HEK293T (cell line): ENCODE measurements around the gene EDN3.

Experiments
- ARNT ChIP-seq: fragments of 450-650 bp; IDR thresholded peaks from 2 replicates; pipeline ENCODE4 v1.6.1; 2017; ENCODE audit warnings: mild to moderate bottlenecking
- BHLHE40 ChIP-seq: fragments of 450-650 bp; IDR thresholded peaks from 2 replicates; pipeline ENCODE4 v1.6.1; 2016; ENCODE audit warnings: mild to moderate bottlenecking, moderate library complexity, borderline replicate concordance
- ELF4 ChIP-seq: fragments of 450-650 bp; IDR thresholded peaks from 2 replicates; pipeline ENCODE4 v1.6.1; 2017; ENCODE audit warnings: antibody characterized with exemption
- FOXK2 ChIP-seq: fragments of 450-650 bp; IDR thresholded peaks from 2 replicates; pipeline ENCODE4 v1.6.1; 2016; ENCODE audit warnings: mild to moderate bottlenecking
- FOXM1 ChIP-seq: fragments of 450-650 bp; IDR thresholded peaks from 2 replicates; pipeline ENCODE4 v1.6.1; 2017; ENCODE audit warnings: mild to moderate bottlenecking, borderline replicate concordance
- HDGF ChIP-seq: fragments of 450-650 bp; IDR thresholded peaks from 2 replicates; pipeline ENCODE4 v1.6.1; 2017; ENCODE audit warnings: antibody characterized with exemption, borderline replicate concordance
- LEF1 ChIP-seq: fragments of 450-650 bp; IDR thresholded peaks from 2 replicates; pipeline ENCODE4 v1.6.1; 2017; ENCODE audit warnings: mild to moderate bottlenecking, borderline replicate concordance
- NFRKB ChIP-seq: fragments of 450-650 bp; IDR thresholded peaks from 2 replicates; pipeline ENCODE4 v1.6.1; 2016; ENCODE audit warnings: mild to moderate bottlenecking, moderate library complexity
- SP1 ChIP-seq: fragments of 450-650 bp; IDR thresholded peaks from 2 replicates; pipeline ENCODE4 v1.6.1; 2017
- SUZ12 ChIP-seq: fragments of 450-650 bp; IDR thresholded peaks from 2 replicates; pipeline ENCODE4 v1.6.1; 2016; ENCODE audit warnings: mild to moderate bottlenecking
- TARDBP ChIP-seq: fragments of 450-650 bp; IDR thresholded peaks from 2 replicates; pipeline ENCODE4 v1.6.1; 2016
- ZNF384 ChIP-seq: fragments of 450-650 bp; IDR thresholded peaks from 2 replicates; pipeline ENCODE4 v1.6.1; 2016

DNA sequence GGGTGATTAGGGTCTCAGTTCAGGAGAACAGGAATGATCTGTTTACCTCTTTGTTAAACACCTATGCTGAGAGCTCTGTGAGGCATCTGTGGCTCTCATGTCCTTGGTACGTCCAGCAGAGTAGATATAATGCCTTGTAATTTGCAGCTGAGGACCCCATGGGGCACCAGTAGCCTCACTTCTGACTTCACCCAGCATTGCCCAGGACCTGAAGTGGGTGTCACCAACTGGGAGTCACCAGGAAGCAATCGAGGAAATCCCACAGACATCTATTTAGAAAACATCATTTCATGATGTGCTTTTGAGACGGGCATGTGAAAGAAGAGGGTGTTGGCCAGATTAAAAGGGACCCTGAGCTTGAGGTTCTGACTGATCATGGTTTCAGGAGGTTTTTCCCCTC, 8.8 kb downstream of the EDN3 start:
- TF ChIP-seq ARNT (no peak), SP1 (no peak), HDGF (no peak), ZNF384 (no peak), ELF4 (no peak), BHLHE40 (no peak), TARDBP (no peak), FOXM1 (no peak), FOXK2 (no peak), NFRKB (no peak), LEF1 (no peak), SUZ12 (no peak)
